K562 (cell line): ENCODE measurements around the gene GPR35. TPM values are rescaled to one million over a fixed set of nuclear protein-coding genes. Genes with fewer than 3 reads are reported as not detected.

Experiments used
- ATAC-seq: fragments of 200-7000 bp; cut with Tn5 transposase; 3 replicates; pipeline ENCODE4 v1.9.1; 2020; ENCODE audit warnings: moderate library complexity
- BruUV-seq: library from RNA; stranded (reverse); fragments of 400-500 nt; replicated peaks from 2 replicates; lab custom pipeline; 2021; lab: Mats Ljungman, UMichigan
- CTCF ChIA-PET: fragments of 300-600 bp; formaldehyde crosslinking; extraction: SDS; loops from one replicate; lab custom pipeline; 2021; ENCODE audit warnings: low intra/inter-chr PET ratio; lab: Yijun Ruan, JAX
- POLR2A ChIA-PET: fragments of 300-600, 350-650 bp; sonication (Branson Sonifier 250); formaldehyde crosslinking; extraction: SDS; loops from one replicate; lab custom pipeline; 2021; ENCODE audit warnings: antibody characterized with exemption, inconsistent platforms; lab: Yijun Ruan, JAX
- DNase-seq, 4 experiments: peaks; one replicate each; pipeline versions ENCODE4 v3.0.0 to v3.0.0-alpha.2; 2011 to 2018; ENCODE audit warnings: low spot score in 3 of 4, mixed read lengths in 3 of 4; ENCODE audit errors: extremely low read depth in 1 of 4
- FAIRE-seq: peaks from 2 replicates; lab custom pipeline; 2011; peaks lifted over from hg19 to GRCh38; lab: Jason Lieb, UNC
- H2AFZ ChIP-seq: 2 replicates; pipeline ENCODE4 v1.6.0; 2011; ENCODE audit warnings: low read depth, low read length, control low read depth, inconsistent platforms
- H3K27ac ChIP-seq: fragments of 200-600 bp; 3 replicates; pipeline ENCODE4 v1.8.0; 2011; ENCODE audit warnings: low read depth, mild to moderate bottlenecking, control low read depth, inconsistent platforms, low read length, moderate library complexity, mixed read lengths; ENCODE audit errors: extremely low read depth
- H3K27me3 ChIP-seq, 2 experiments: fragments of 300-600 bp in 1 of 2; 2 replicates in 1 of 2; 3 replicates in 1 of 2; pipeline versions ENCODE4 v1.6.0 to v1.8.0; 2011; ENCODE audit warnings: inconsistent platforms in 2 of 2, low read length in 2 of 2, mild to moderate bottlenecking in 1 of 2, mixed read lengths in 1 of 2, moderate library complexity in 1 of 2; ENCODE audit not compliant: control insufficient read depth in 2 of 2, insufficient read depth in 2 of 2
- H3K36me3 ChIP-seq: fragments of 300-600 bp; 3 replicates; pipeline ENCODE4 v1.8.0; 2011; ENCODE audit warnings: mild to moderate bottlenecking, low read length, inconsistent platforms; ENCODE audit not compliant: control insufficient read depth, insufficient read depth
- H3K4me1 ChIP-seq, 2 experiments: fragments of 200-600 bp in 1 of 2; replicated peaks in 1 of 2; 2 replicates in 1 of 2; 3 replicates in 1 of 2; pipeline versions ENCODE4 v1.5.1 to v1.8.0; 2011; ENCODE audit warnings: inconsistent platforms in 2 of 2, low read length in 2 of 2, mild to moderate bottlenecking in 1 of 2, mixed read lengths in 1 of 2, moderate library complexity in 1 of 2; ENCODE audit not compliant: control insufficient read depth in 2 of 2, insufficient read depth in 2 of 2
- H3K4me2 ChIP-seq: 2 replicates; pipeline ENCODE4 v1.6.1; 2011; ENCODE audit warnings: low read length, control low read depth, inconsistent platforms, mixed read lengths; ENCODE audit not compliant: insufficient read depth
- H3K4me3 ChIP-seq: fragments of 200-600 bp; sonication (generic), shearing (Covaris generic); 2 replicates; pipeline ENCODE4 v1.5.1; 2016; ENCODE audit warnings: control low read depth, inconsistent platforms
- H3K79me2 ChIP-seq: fragments of 200-600 bp; 3 replicates; pipeline ENCODE4 v1.8.0; 2011; ENCODE audit warnings: low read length, inconsistent platforms; ENCODE audit not compliant: control insufficient read depth, insufficient read depth
- H3K9ac ChIP-seq, 2 experiments: 2 replicates each; pipeline versions ENCODE4 v1.6.0 to v1.6.1; 2011; ENCODE audit warnings: low read depth in 2 of 2, low read length in 2 of 2, control low read depth in 1 of 2, inconsistent platforms in 1 of 2, mild to moderate bottlenecking in 1 of 2, mixed read lengths in 1 of 2; ENCODE audit not compliant: insufficient read depth in 1 of 2
- H3K9me1 ChIP-seq: one replicate; pipeline ENCODE4 v1.6.0; 2011; ENCODE audit warnings: inconsistent platforms, mild to moderate bottlenecking, low read length, moderate library complexity; ENCODE audit not compliant: control insufficient read depth, insufficient read depth
- H3K9me3 ChIP-seq: replicated peaks from 2 replicates; pipeline ENCODE4 v1.5.1; 2011; ENCODE audit warnings: low read depth, low read length, inconsistent platforms; ENCODE audit not compliant: control insufficient read depth, insufficient read depth
- H4K20me1 ChIP-seq: replicated peaks from 2 replicates; pipeline ENCODE4 v1.6.1; 2011; ENCODE audit warnings: low read length, inconsistent platforms, mixed read lengths; ENCODE audit not compliant: control insufficient read depth, insufficient read depth
- CCNT2 ChIP-seq: IDR thresholded peaks from 2 replicates; pipeline ENCODE4 v1.6.1; 2011; ENCODE audit warnings: borderline replicate concordance, low read depth, mild to moderate bottlenecking, moderate library complexity, mixed read lengths, low read length; ENCODE audit not compliant: insufficient read length; ENCODE audit errors: extremely low read depth
- CUX1 ChIP-seq: fragments of 200-800 bp; sonication (Bioruptor generic); IDR thresholded peaks from 2 replicates; pipeline ENCODE4 v1.6.1; 2016; ENCODE audit warnings: missing genetic modification characterization, missing compliant biosample characterization
- EP400 ChIP-seq: fragments of 450-650 bp; IDR thresholded peaks from 2 replicates; pipeline ENCODE4 v1.6.1; 2017; ENCODE audit warnings: antibody characterized with exemption, mild to moderate bottlenecking, moderate library complexity
- HDGF ChIP-seq: fragments of 450-650 bp; IDR thresholded peaks from 2 replicates; pipeline ENCODE4 v1.6.1; 2016
- JUND ChIP-seq, 2 experiments: IDR thresholded peaks; 2 replicates in 1 of 2; 3 replicates in 1 of 2; pipeline ENCODE4 v1.6.1; 2011; ENCODE audit warnings: borderline replicate concordance in 2 of 2, low read depth in 2 of 2, low read length in 2 of 2, improper control_type of control experiment in 1 of 2, missing biosample characterization in 1 of 2, missing genetic modification characterization in 1 of 2, missing genetic modification reagents in 1 of 2
- SIX5 ChIP-seq, 2 experiments: IDR thresholded peaks; 2 replicates each; pipeline ENCODE4 v1.6.1; 2011; ENCODE audit warnings: low read length in 2 of 2, borderline replicate concordance in 1 of 2, low read depth in 1 of 2, mild to moderate bottlenecking in 1 of 2, moderate library complexity in 1 of 2; ENCODE audit not compliant: insufficient read depth in 1 of 2
- USF1 ChIP-seq: sonication (generic); formaldehyde crosslinking; IDR thresholded peaks from 2 replicates; pipeline ENCODE4 v1.9.0; 2022; ENCODE audit warnings: mild to moderate bottlenecking, missing genetic modification reagents
- ZNF431 ChIP-seq: sonication (generic); formaldehyde crosslinking; IDR thresholded peaks from 2 replicates; pipeline ENCODE4 v1.8.0; 2022; ENCODE audit warnings: mild to moderate bottlenecking, missing genetic modification reagents
- WGBS: fragments of 100-300 bp; shearing (Covaris generic); methylation state at CpG from one replicate; pipeline ENCODE4 v1.1.6; 2016; ENCODE audit warnings: low coverage, mixed read lengths; ENCODE audit not compliant: insufficient coverage; ENCODE audit errors: missing lambda C conversion rate; 5-methylcytosine and 5-hydroxymethylcytosine counted together
- in situ Hi-C: fragments of 300-500 bp; cut with MboI; formaldehyde crosslinking; loops from 4 replicates; pipeline ENCODE4 v1.15.0; 2018; ENCODE audit warnings: inconsistent platforms, mixed read lengths
- intact Hi-C: fragments of 100-400 bp; cut with micrococcal nuclease; formaldehyde crosslinking; loops from 2 replicates; pipeline ENCODE4 v1.14.2; 2022
- polyA plus RNA-seq, 8 experiments: library from polyadenylated mRNA; depleted of rRNA in 4 of 8; stranded (reverse) in 5 of 8; unstranded in 3 of 8; fragments of >200 nt; fragmentation: Nextera tagmentation in 2 of 8; fragmentation: Illumina TruSeq in 1 of 8; extraction: Ambion mirVana in 2 of 8; extraction: Trizol in 1 of 8; gene quantifications; 2 replicates each; pipeline versions ENCODE4 v1.2.1 to v1.2.3, GENCODE V29; 2011 to 2014; ENCODE audit warnings: inconsistent platforms in 1 of 8, missing spikeins in 1 of 8
- total RNA-seq, 7 experiments: library from RNA; depleted of rRNA in 6 of 7; stranded (reverse); fragments of >200 nt in 6 of 7; fragmentation: Illumina TruSeq in 2 of 7; extraction: Trizol in 2 of 7; gene quantifications; 2 replicates each; pipeline versions ENCODE4 v1.2.1 to v1.2.3, GENCODE V29; 2011 to 2021; ENCODE audit warnings: low replicate concordance in 1 of 7
- TF ChIP-seq, protein P1 (sequence below): sonication (generic); formaldehyde crosslinking; IDR thresholded peaks from 2 replicates; pipeline ENCODE4 v1.9.0; 2022; ENCODE audit warnings: mild to moderate bottlenecking, missing genetic modification reagents
- TF ChIP-seq, protein P2 (sequence below): IDR thresholded peaks from 2 replicates; pipeline ENCODE4 v1.6.1; 2011; ENCODE audit not compliant: insufficient read length; ENCODE audit errors: extremely low read depth

Gene GPR35
- total and polyA plus RNA-seq, 9 of the 15 experiments (the other 6 are each of a cell fraction or from before 2014, with no cell fraction given) = 0.04 to 0.50 (median 0.29) TPM; not detected in 3

DNA sequence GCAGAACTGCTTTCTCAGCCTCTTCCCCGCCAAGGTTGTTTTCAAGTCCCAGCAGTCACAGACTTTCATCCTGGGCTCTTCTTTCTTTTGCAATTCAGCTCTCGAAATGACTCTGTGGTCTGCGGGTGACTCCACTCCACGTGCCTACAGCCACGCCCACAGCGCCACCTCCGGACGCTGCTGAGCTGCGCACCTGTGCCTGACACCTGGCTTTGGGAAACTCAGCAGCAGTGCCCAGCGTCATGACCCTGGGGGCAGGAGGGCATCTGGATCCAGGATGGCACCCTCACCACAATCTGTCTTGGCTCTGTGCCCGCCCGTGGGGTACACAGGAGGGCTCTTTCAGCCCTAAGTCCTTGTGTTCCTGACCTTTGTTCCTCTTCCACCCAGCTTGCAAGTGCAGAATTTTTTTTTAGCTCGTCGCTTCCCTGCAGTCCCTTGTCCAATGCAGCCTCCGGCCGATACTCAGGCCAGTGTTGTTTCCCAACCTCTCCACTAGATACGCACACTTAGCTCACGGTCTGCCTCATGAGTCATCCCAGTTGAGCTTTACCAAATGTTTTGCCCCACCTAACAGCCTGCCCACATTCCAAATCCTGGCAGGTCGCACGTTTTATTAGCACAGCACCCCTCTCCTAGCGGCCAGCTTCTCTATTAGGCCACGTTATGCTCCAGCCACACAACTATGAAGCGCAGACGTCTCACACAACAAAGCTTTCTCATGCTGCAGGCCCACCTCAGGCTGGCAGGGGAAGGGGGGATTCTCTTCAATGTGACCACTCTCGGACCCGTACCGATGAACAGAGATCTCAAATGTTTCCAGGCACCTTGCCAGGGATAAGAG, 45.3 kb upstream of the GPR35 start:
- Histone ChIP-seq H3K4me2 (peak overlapping the region; percentile 54), H3K9me1 (peaks cover 8% of the 10 kb centered on the region), H3K4me3 (no peak overlapping the region), H3K9ac (peak overlapping the region; percentile 41 to 77), H3K27ac (peak overlapping the region; percentile 45; the same call in 2 of the 3 replicates), H2AFZ (no peak overlapping the region), H3K27me3 (no peaks in the 10 kb centered on the region), H3K79me2 (peaks cover 32% of the 10 kb centered on the region), H4K20me1 (no peaks in the 10 kb centered on the region; the same call in 1 of the 2 replicates), H3K4me1 (peaks cover 44 to 45% of the 10 kb centered on the region in 2 experiments), H3K36me3 (peaks cover 33% of the 10 kb centered on the region; the same call in 2 of the 3 replicates), H3K9me3 (no peaks in the 10 kb centered on the region)
- WGBS = 25% methylated on average over 21 of the region's 27 CpGs
- BruUV-seq = no TSS peak
- in situ Hi-C loops = no loop called here
- FAIRE-seq = peak; percentile 77
- ChIA-PET CTCF (no interaction called here), POLR2A (interaction anchor here (0.6 to 2.4 kb wide), 9 partner anchors 8 to 334 kb away, joined by 3 to 8 read pairs (median 4); partner anchors contain the start of gene RNPEPL1)
- peak; percentile 72 for ATAC-seq
- DNase-seq = peak in 2 of 4 experiments; percentile 34 to 66
- intact Hi-C loops = no loop called here
- TF ChIP-seq HDGF (no peak), ZNF431 (no peak), EP400 (peak; percentile 52), CCNT2 (no peak), CUX1 (CRISPR knock-in tag) (no peak), JUND (IDR thresholded peaks at IDR 0.05; ENCODE audit: borderline replicate concordance, low read depth, low read length) (peak; percentile 66; the same call in 1 of the 2 replicates), JUND (tag; IDR thresholded peaks at IDR 0.05; ENCODE audit: borderline replicate concordance, low read depth, low read length) (peak; percentile 28; the same call in 1 of the 3 replicates), SIX5 (IDR thresholded peaks at IDR 0.05; ENCODE audit: borderline replicate concordance in 1 of 2, insufficient read depth in 1 of 2, low read depth in 1 of 2, low read length in 2 of 2) (no peak), USF1 (CRISPR knock-in tag) (peak; percentile 78)
- TF ChIP-seq, protein P1, sequence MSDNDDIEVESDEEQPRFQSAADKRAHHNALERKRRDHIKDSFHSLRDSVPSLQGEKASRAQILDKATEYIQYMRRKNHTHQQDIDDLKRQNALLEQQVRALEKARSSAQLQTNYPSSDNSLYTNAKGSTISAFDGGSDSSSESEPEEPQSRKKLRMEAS (CRISPR knock-in tag) = peak; percentile 96
- TF ChIP-seq, protein P2, sequence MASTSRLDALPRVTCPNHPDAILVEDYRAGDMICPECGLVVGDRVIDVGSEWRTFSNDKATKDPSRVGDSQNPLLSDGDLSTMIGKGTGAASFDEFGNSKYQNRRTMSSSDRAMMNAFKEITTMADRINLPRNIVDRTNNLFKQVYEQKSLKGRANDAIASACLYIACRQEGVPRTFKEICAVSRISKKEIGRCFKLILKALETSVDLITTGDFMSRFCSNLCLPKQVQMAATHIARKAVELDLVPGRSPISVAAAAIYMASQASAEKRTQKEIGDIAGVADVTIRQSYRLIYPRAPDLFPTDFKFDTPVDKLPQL = no peak
